CD4-positive, alpha-beta T cell treated with Interleukin-17A for 4 hours (primary cell): ENCODE measurements around the gene RAD54L2.
"Not testable (repeated sequence)": the region's sequence is repeated elsewhere in the genome, so short reads cannot be mapped to it uniquely, and the experiment has no call there.

Experiments used
- DNase-seq: peaks from one replicate; pipeline ENCODE4 v3.0.0-alpha.2; 2020; ENCODE audit warnings: mixed read lengths

Gene RAD54L2, protein sequence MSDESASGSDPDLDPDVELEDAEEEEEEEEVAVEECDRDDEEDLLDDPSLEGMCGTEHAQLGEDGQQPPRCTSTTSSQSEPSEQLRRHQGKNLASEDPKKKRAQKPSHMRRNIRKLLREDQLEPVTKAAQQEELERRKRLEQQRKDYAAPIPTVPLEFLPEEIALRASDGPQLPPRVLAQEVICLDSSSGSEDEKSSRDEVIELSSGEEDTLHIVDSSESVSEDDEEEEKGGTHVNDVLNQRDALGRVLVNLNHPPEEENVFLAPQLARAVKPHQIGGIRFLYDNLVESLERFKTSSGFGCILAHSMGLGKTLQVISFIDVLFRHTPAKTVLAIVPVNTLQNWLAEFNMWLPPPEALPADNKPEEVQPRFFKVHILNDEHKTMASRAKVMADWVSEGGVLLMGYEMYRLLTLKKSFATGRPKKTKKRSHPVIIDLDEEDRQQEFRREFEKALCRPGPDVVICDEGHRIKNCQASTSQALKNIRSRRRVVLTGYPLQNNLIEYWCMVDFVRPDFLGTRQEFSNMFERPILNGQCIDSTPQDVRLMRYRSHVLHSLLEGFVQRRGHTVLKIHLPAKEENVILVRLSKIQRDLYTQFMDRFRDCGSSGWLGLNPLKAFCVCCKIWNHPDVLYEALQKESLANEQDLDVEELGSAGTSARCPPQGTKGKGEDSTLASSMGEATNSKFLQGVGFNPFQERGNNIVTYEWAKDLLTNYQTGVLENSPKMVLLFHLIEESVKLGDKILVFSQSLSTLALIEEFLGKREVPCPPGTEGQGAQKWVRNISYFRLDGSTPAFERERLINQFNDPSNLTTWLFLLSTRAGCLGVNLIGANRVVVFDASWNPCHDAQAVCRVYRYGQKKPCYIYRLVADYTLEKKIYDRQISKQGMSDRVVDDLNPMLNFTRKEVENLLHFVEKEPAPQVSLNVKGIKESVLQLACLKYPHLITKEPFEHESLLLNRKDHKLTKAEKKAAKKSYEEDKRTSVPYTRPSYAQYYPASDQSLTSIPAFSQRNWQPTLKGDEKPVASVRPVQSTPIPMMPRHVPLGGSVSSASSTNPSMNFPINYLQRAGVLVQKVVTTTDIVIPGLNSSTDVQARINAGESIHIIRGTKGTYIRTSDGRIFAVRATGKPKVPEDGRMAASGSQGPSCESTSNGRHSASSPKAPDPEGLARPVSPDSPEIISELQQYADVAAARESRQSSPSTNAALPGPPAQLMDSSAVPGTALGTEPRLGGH (N-terminal part only)

DNA sequence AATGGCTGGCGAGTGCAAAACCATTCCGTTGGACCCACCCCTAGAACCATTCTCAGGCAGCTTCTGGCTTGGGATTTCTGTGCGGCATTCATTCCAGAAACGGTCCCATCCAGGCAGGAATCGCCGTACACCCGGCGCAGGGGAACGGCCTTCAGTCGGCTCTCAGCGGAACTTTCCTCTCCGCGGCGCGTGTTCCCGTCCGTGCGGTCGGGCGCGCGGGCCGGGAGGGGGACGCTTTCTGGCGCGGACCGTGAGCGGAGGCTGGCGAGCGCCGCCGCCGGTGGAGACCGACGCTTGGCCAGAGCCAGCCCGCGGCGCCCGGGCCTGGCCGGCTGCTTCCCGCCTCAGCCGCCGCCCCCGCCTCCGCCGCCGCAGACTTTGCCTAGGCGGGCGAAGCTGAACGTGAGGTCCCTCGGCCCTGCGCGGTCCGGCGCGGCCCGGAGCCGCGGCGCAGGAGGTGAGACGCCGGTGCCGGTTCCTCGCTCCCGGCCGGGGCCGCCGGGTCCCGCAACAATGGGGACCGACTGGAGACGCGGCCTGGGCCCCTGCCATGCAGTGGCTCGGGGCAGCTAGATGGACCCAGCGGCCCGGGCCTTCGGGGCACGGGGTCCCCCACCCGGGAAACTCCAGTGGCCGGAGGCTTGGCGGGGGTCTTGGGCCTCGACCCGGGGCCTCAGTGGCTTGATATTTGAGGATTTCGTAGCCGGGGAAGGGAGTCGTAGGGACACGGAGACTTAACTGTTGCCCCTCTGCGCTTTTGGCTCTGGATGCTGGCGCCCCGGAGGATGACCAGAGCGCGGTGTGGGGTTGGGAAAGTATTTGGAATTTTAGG lies at the start of gene RAD54L2:
RAD54L2 (plus strand) TSS at position 261 of the 832 bp plus-strand sequence. CDS start 51,702 bp downstream, outside the sequence.
- peak; percentile 83 for DNase-seq

DNA sequence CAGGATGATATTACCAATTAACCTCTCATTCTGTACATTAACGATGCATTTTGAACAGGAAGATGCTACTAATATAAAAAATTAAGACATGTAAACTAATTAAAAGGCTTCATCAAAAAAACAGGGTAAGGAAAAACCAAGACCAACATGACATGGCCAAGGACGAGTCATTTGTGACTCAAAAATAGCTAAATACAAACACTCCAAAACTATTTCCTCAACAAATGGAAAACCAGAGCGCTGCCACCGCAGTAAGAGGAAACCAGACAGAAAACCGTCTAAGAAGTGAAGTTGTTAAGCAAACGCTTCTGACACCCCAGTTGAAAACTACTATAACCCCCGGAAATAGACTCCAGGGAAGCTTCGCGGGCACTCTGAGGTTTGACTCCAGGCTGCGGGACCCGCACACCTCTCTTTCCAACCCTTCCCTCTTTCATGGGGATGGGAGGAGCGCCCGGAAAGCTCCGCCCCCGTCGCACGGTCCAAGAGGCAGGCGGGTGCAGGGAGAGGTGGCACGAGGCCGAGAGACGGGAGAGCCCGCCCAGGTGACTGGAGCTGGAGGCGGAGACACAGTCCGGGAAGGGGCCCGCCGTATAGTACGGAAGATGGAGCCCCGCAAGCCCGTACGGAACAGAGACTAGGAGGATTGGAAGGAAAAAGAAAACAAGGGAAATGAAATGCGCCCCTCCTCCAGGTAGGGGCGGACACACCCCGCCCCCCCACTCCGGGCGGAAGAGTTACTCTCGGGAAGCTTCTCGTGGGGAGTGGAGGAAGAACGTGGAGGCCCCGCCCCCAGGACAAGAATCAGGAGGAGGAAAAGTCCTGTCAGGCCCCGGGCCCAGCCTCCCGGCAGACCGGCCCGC lies 39.4 kb upstream of the RAD54L2 start:
- peak; percentile 89 for DNase-seq

DNA sequence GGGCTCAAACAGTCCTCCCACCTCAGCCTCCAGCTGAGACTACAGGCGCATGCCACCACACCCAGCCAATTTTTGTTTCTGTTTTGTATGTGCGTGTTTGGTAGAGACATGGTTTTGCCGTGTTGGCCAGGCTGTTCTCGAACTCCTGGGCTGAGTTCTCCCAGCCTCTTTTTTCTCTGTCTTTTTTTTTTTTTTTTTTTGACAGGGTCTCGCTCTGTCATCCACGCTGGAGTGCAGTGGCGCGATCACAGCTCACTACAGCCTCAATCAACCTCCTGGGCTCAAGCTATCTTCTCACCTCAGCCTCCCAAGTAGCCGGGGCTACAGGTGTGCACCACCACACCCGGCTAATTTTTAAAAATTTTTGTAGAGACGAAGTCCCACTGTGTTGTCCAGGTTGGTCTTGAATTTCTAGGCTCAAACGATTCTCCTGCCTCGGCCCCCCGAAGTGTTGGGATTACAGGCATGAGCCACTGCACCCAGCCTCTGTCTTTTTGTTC lies 37.8 kb upstream of the RAD54L2 start:
- DNase-seq = peak; percentile 9

DNA sequence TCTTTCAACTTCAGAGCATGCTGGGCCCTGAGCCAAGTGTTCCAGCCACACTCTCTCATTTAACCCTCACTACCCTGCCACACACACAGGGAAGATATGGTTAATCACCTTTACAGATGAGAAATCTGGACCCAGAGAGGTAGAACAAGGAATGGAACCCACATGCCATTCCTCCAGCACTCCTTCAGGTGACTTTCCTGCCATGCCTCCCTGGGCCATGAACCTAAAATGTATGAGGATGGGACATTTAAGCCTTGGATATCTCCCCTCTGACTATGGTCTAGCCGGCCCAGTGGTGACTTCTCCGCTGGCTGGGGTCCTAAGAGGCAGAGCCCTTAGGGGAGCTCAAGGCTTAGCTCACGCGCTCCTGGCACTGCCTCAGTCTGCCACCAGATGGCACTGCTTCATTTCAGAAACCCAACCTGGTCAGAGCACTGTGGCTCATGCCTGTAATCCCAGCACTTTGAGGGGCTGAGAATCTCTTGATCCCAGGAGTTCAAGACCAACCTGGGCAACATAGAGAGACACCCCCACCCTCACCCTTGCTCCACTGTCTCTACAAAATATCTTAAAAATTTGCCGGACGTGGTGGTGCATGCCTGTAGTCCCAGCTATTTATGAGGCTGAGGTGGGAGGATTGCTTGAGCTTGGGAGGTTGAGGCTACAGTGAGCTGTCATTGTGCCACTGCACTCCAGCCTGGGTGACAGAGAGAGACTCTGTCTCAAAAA lies 36.5 kb upstream of the RAD54L2 start:
- peak; percentile 86 for DNase-seq

DNA sequence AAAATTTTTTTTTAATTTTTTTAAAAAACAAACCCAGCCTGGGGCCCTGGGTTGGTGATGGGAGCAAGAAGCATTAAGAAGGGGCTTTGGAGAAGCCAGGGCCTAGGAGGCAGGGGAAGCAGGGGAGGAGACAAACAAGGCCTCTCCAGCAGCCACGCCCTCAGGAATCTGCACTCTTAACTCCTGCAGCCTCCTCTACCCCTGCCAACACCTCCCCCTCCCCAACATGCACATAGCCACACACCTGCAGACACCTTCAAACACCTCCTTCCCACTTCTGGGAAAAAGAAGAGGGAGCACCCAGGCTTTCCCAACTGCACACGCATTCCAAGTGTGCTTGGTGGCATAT lies 36.0 kb upstream of the RAD54L2 start:
- DNase-seq = no peak

DNA sequence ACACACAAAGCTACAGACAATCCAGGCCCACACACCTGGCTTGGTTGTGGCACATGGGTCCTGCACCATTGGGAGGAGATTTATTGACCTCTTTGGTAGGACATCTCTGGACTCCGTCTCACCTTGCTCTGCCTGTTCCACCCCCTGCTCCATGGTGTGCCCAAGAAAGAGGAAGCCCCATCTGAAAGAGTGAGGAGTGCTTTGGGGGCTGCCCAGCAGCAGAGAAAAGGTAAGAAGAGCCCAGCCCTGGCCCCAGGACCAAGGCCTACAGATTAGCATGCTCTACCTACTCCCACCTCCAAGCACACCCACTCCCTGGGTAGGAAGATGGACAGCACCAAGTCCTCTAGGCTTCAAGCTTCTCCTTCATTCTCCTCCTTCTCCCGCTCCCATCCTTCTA lies 35.5 kb upstream of the RAD54L2 start:
- no peak for DNase-seq

DNA sequence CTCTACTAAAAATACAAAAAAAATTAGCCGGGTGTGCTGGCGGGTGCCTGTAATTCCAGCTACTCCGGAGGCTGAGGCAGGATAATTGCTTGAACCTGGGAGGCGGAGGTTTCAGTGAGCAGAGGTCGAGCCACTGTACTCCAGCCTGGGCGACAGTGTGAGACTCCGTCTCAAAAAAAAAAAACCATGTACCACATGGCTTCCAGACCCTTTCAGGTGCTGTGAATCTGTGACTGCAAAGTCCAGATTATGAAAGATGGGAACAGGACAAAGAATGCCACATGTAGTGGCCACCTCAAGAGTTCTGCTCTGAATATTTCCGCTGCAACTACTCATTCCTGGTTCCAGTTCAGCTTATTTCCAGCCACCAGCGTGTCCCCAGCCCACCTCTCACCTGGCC lies 30.3 kb upstream of the RAD54L2 start:
- no peak for DNase-seq

DNA sequence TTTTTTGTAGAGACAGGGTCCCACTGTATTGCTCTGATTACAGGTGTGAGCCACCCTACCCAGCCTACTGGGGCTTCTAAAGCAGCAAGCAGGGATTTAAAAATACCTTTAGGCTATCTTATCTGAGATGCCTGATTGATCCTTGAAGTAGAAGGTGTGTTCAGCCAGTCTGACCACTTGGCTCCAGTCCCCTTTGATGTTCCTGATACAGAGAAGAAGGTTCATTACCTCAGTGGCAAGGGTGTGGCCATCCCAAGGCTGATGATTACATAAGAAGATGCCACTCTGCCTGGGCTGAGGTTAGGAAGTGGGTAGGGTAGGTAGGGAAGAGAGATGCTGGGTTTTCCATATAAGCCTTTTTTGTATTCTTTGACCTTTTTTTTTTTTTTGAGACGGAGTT lies 27.5 kb upstream of the RAD54L2 start:
- no peak for DNase-seq

DNA sequence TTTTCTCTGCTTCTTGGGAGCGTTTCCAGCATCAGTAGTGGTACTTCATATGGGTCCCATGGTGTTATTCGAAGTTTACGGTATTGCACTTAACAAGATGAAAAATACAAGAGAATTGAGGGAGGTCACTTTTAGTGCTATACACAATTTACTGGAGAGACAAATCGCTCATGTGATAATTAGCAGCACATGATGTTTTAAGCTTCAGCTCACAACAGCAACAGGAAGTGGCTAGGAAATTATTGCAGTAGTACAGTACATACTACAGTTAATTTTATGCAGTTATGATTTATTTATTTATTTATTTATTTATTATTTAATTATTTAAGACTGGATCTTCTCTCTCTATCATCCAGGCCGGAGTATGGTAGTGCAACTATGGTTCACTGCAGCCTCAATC lies 24.3 kb upstream of the RAD54L2 start:
- DNase-seq = no peak

DNA sequence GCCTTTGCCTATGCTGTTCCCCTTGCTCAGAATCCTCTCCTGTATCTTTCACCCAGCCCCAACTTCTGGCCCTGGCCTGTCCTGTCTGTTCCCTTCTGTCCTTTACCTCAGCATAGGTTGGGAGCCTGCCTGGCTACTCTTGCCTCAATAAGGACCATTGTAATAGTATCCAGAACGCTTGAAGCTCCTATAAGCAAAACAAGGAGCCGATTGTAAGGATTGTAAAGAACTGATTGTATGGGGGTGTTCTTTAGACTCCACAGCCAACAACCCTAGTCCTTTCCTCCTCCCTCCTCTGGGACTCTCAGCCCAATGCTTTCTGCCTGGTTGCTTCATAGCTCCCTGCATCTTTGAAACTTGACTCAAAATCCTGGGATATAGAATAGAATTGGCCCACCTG lies 18.7 kb upstream of the RAD54L2 start:
- no peak for DNase-seq

DNA sequence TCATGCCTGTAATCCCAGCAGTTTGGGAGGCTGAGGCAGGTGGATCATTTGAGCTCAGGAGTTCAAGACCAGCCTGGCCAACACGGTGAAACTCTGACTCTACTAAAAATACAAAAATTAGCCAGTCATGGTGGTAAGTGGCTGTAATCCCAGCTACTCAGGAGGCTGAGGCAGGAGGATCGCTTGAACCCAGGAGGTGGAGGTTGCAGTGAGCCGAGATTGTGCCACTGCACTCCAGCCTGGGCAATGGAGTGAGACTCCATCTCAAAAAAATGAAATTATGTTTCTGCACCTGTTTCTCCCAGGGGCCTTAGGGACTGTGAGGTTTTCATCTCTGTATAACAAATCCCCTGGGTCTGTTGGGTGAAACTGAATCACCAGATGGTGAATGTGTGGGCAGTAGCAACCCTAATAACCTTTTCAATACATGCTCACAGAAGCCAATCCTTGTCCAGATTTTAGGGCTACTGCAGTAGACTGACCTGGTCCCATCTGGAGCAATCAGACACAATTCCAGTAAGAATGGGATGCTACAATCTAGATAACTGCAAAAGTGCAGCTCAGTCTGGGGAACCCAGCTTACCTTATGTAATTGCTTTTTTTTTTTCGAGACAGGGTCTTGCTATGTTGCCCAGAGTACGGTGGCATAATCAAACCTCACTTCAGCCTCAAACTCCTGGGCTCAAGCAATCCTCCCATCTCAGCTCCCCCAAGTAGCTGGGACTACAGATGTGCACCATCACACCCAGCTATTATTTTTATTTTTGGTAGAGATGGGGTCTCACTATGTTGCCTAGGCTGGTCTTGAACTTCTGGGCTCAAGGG lies 17.4 kb upstream of the RAD54L2 start:
- DNase-seq = not testable (repeated sequence)

DNA sequence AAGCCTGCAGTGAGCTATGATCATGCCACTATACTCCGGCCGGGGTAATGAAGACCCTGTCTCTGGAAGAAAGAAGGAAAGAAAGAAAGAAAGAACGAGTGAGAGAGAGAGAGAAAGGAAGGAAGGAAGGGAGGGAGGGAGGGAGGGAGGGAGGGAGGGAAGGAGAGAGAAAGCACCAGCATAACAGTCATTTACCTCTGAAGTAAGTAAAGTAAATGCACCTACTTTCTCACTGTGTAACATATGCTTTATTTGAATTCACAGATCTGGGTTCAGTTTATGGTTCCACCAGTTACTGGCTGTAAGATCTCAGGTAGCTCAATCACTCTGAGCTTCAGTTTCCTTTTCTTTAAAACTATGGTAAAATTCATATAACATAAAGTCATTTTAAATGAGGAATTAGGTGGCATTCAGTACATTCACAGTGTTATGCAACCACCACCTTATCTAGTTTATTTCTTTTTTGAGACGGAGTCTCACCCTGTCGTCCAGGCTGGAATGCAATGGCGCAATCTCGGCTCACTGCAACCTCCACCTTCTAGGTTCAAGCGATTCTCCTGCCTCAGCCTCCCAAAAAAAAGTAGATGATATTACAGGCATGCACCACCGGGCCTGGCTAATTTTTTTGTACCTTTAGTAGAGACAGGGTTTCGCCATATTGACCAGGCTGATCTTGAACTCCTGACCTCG lies 16.1 kb upstream of the RAD54L2 start:
- DNase-seq = no peak

DNA sequence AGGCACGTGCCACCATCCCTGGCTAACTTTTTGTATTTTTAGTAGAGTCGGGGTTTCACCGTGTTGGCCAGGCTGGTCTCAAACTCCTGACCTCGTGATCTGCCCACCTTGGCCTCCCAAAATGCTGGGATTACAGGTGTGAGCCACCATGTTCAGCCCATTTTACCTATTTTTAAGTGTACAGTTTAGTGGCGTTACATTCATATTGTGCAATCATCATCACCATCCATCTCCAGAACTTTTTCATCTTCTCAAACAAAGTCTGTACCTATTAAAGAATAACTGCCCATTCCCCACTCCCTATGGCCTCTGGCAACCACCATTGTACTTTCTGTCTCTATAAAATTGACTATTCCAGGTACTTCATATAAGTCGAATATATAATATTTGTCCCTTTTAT lies 13.6 kb upstream of the RAD54L2 start:
- DNase-seq = not testable (repeated sequence)

DNA sequence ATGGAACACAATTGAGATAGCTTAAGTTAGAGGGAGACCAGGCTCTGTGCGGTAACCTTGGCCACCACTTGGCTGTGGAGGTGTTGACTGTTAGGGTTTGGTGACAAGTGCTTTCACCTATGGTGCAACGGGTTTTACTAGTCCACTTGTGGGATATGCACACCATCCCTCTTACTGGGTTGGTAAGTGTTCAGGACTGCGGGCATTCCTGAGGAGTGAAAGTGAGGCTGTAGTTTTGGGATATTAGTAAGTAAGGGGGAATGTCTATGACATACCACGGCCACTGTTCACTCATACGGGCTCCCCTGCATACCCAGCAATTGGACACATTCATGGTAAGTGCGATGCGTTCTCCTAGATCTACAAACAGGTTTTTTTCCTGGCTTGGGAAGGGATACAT lies 8.0 kb upstream of the RAD54L2 start:
- no peak for DNase-seq

DNA sequence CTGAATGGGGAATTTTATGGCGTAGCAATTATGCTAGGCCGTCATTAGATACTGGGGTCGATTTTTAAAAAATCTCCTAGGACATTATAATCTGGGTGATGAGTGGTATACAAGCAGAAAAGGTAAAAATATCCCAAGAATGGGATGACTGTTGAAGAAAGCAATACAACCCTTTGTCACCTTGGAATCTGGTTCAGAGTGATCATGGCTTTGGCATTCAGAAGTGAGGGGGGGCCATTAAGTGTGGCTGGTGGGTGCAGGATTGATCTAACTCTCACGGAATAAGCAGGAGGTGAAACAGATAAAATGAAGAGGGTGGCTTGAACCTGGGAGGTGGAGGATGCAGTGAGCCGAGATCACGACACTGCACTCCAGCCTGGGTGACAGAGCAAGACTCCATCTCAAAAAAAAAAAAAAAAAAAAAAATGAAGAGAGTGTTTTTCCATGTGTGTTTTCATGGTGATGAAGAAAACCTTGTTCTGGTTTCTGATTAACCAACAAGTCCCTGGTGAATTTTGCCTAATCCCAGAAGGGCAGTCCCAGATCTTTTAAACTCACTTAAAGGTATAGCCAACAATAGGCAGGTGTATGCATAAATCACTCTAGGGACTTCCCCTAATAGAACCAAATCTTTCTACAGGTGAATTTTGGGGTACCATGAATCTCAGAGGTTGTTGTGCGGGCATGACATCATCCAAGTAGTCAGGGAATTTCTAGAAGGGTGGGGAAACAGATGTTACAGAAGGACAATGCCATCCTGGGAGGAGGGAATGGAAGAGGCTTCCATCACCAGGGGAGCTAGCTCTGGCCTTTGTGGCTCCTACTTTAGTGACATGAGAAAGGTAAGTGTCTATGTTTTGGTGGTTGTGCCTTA lies 3.1 kb upstream of the RAD54L2 start:
- DNase-seq = no peak

DNA sequence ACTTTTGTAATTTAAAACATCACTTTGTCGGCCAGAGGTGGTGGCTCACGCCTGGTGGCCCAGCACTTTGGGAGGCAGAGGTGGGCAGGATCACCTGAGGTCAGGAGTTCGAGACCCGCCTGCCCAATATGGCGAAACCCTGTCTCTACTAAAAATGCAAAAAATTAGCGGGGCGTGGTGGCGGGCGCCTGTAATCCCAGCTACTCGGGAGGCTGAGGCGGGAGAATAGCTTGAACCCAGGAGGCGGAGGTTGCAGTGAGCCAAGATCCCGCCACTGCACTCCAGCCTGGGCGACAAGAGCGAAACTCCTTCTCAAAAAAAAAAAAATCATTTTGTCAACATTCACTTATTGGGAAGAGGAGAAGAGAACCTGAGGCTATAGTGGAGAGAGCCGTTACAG lies 888 bp upstream of the RAD54L2 start:
- DNase-seq = not testable (repeated sequence)

DNA sequence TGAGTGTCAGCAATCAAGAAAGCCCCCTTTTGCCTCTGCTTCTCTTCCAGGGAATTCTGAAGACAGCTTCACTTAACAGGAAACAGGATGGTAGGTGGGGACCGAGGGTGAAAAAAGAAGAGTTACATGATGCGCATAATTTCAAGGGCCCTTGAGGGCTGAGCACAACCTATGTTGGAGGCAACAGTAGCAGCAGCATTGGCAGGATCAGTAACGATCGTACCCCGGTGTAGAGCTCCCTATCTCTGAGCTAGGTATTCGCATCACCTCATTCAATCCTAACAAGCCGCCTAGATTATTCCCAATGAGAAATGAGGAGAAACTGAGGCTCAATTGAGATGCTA lies 432 bp upstream of the RAD54L2 start:
- peak; percentile 10 for DNase-seq
